DND-41 (cell line): Measurements from ENCODE around the gene ATAD3A.
"Not testable (repeated sequence)": the region's sequence is repeated elsewhere in the genome, so short reads cannot be mapped to it uniquely, and the experiment has no call there.

Experiments used
- CTCF ChIP-seq: IDR thresholded peaks from 2 replicates; pipeline ENCODE4 v1.5.1; 2012; ENCODE audit warnings: borderline replicate concordance, low read length, moderate library complexity, mild to moderate bottlenecking; ENCODE audit not compliant: poor library complexity, severe bottlenecking; ENCODE audit errors: extremely low read depth
- EZH2 ChIP-seq: IDR thresholded peaks from 3 replicates; pipeline ENCODE4 v1.6.1; 2012; ENCODE audit warnings: borderline replicate concordance, low read depth, mild to moderate bottlenecking, moderate library complexity, low read length, inconsistent platforms; ENCODE audit not compliant: severe bottlenecking

GRCh38 chr1:1484976-1485750 lies 26.8 kb upstream of the ATAD3A start:
- TF ChIP-seq CTCF, EZH2: not testable (repeated sequence)
